Progenitor cell of endocrine pancreas (in vitro differentiated cells): ENCODE measurements around the gene TRIM44. TPM values are rescaled to one million over a fixed set of nuclear protein-coding genes. Genes with fewer than 3 reads are reported as not detected.

Experiments
- DNase-seq: peaks from one replicate; pipeline ENCODE4 v3.0.0; 2021; ENCODE audit warnings: low spot score; ENCODE audit not compliant: unreplicated experiment
- H3K27ac Mint-ChIP-seq: 2 replicates; pipeline ENCODE4 v1.8.0; 2021; ENCODE audit warnings: mild to moderate bottlenecking, moderate library complexity, mixed read lengths
- H3K27me3 Mint-ChIP-seq: 2 replicates; pipeline ENCODE4 v1.8.0; 2021; ENCODE audit warnings: mixed read lengths
- H3K36me3 Mint-ChIP-seq: 2 replicates; pipeline ENCODE4 v1.8.0; 2022; ENCODE audit warnings: mixed read lengths; ENCODE audit not compliant: insufficient read depth
- H3K4me1 Mint-ChIP-seq: 2 replicates; pipeline ENCODE4 v1.8.0; 2021; ENCODE audit warnings: low read depth, mixed read lengths
- H3K4me3 Mint-ChIP-seq: 2 replicates; pipeline ENCODE4 v1.8.0; 2021; ENCODE audit warnings: low read depth, mild to moderate bottlenecking, moderate library complexity, mixed read lengths
- H3K9me3 Mint-ChIP-seq: 2 replicates; pipeline ENCODE4 v1.8.0; 2021; ENCODE audit warnings: low read depth, mixed read lengths
- total RNA-seq: library from RNA; stranded (reverse); gene quantifications from 2 replicates; pipeline ENCODE4 v1.2.1, GENCODE V29; 2021
- TF ChIP-seq, protein P1 (sequence below): fragments of 200-600 bp; sonication (generic); IDR thresholded peaks from one replicate; pipeline ENCODE4 v1.5.0; 2021; ENCODE audit warnings: antibody characterized with exemption, mild to moderate bottlenecking; ENCODE audit not compliant: unreplicated experiment

The TRIM44 gene
- total RNA-seq, 1 donor from 2014 or later: 65.1 TPM

DNA sequence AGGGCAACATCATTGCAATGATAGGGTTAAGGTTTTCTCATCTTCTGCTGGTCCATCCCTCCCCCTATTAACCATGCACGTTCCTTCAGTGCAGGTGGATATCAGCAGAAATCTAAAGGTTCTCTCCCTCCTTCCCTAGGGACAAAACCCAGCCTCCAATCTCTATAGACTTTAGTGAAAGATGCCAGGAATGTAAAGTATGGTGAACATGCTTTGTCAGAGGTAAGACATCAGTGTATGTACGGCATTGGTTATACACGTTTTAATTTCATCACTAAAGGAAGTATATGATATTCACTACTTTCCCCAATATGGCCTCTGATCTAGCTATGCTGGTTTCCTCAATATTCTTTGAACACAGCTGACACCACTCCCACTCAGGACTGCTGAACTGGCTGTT, 200.1 kb downstream of the TRIM44 start:
- TF ChIP-seq, protein P1, sequence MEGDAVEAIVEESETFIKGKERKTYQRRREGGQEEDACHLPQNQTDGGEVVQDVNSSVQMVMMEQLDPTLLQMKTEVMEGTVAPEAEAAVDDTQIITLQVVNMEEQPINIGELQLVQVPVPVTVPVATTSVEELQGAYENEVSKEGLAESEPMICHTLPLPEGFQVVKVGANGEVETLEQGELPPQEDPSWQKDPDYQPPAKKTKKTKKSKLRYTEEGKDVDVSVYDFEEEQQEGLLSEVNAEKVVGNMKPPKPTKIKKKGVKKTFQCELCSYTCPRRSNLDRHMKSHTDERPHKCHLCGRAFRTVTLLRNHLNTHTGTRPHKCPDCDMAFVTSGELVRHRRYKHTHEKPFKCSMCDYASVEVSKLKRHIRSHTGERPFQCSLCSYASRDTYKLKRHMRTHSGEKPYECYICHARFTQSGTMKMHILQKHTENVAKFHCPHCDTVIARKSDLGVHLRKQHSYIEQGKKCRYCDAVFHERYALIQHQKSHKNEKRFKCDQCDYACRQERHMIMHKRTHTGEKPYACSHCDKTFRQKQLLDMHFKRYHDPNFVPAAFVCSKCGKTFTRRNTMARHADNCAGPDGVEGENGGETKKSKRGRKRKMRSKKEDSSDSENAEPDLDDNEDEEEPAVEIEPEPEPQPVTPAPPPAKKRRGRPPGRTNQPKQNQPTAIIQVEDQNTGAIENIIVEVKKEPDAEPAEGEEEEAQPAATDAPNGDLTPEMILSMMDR: no peak
- Mint-ChIP-seq H3K36me3 (peaks cover 2% of the 10 kb centered on the region), H3K27me3 (peaks cover 2% of the 10 kb centered on the region), H3K4me3 (no peak overlapping the region), H3K27ac (no peak overlapping the region), H3K4me1 (no peaks in the 10 kb centered on the region), H3K9me3 (peaks cover 5% of the 10 kb centered on the region)
- no peak for DNase-seq

DNA sequence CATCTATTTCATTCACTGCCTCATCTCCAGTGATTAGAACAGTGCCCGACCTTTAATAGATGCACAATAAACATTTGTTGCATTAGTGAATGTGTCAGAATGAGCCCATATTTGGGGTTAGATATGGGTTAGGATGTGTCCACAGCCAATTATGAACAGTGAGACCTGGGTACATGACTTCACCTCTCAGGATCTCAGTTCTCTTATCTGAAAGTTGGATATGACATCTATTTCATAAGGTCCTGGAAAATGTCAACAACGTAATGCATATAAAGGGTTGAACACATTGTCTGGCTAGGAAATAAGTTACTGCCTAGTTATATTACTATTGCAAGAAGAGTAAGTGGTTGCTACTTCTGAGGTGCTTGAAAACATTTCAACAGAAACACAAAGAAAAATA, 201.6 kb downstream of the TRIM44 start:
- no peak for DNase-seq
- TF ChIP-seq, protein P1: no peak
- no peak overlapping the region for H3K4me3 Mint-ChIP-seq

DNA sequence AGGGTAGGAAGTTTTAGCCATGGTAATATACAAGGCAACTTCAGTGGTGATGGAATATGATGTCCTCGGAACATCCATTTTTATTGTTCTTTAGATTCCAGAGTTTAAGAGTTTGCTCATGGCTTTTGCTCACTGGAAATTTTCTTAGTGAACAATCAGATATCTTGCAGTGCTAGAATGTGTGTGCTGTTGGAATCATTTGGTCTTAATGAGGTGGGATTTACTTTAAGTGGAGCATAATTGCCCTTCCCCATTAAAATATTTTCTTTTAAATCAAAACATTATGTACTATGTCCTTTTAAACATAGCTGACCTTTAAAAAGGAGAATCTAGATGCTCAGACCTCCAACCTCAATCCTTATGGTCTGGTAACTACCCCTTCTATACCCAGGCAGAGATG, 204.0 kb downstream of the TRIM44 start:
- peaks cover 19% of the 10 kb centered on the region for H3K9me3 Mint-ChIP-seq
- H3K27me3 Mint-ChIP-seq: peaks cover 2% of the 10 kb centered on the region
- no peaks in the 10 kb centered on the region for H3K4me1 Mint-ChIP-seq
- no peak overlapping the region for H3K4me3 Mint-ChIP-seq
- DNase-seq: no peak
- H3K27ac Mint-ChIP-seq: no peak overlapping the region
- peaks cover 2% of the 10 kb centered on the region for H3K36me3 Mint-ChIP-seq
- TF ChIP-seq, protein P1: no peak

More for the DNA sequence above, 201.6 kb downstream of the TRIM44 start:
- H3K27ac Mint-ChIP-seq: no peak overlapping the region
- H3K36me3 Mint-ChIP-seq: peaks cover 2% of the 10 kb centered on the region
- H3K9me3 Mint-ChIP-seq: peaks cover 16% of the 10 kb centered on the region
- H3K27me3 Mint-ChIP-seq: peaks cover 2% of the 10 kb centered on the region
- no peaks in the 10 kb centered on the region for H3K4me1 Mint-ChIP-seq

Other genes starting within 250 kb of the TRIM44 start
- 0.07 and 0.44 TPM in 2 replicates for gene SLC1A2, start 243.2 kb upstream of the TRIM44 start, total RNA-seq
- gene PAMR1, start 137.2 kb upstream of the TRIM44 start, total RNA-seq: 0.38 and 0.64 TPM in 2 replicates
- gene FJX1, start 44.3 kb upstream of the TRIM44 start, total RNA-seq: 11.2 and 12.9 TPM in 2 replicates